ENCODE measurements around the gene PRPF18.

- TF ChIP-seq CTCF (conservative IDR thresholded peaks at IDR 0.05; ENCODE audit: low read depth, low read length) (no peak), EZH2 (IDR thresholded peaks at IDR 0.05; ENCODE audit: borderline replicate concordance, low read depth, low read length, poor library complexity, severe bottlenecking) (no peak)
Measured at GRCh38 chr10:13597909-13598308, 11.1 kb downstream of the PRPF18 start.
